ENCODE results near the gene OPCML.

The OPCML gene

GRCh38 chr11:132948252-132948651, 584.0 kb downstream of the OPCML start:
- TF ChIP-seq PATZ1 (CRISPR knock-in tag; IDR thresholded peaks at IDR 0.05; ENCODE audit: borderline replicate concordance): no peak
- no peak for ATAC-seq

GRCh38 chr11:132944569-132944944, 587.7 kb downstream of the OPCML start:
- no peak for ATAC-seq
- TF ChIP-seq ZC3H10 (CRISPR knock-in tag; IDR thresholded peaks at IDR 0.05) (no peak), ZNF565 (CRISPR knock-in tag; conservative IDR thresholded peaks at IDR 0.05; ENCODE audit: low read depth) (no peak), ARNTL (CRISPR knock-in tag; IDR thresholded peaks at IDR 0.05; ENCODE audit: borderline replicate concordance, low read depth) (no peak), ZFP3 (CRISPR knock-in tag; IDR thresholded peaks at IDR 0.05) (no peak), TSHZ2 (CRISPR knock-in tag; IDR thresholded peaks at IDR 0.05) (no peak), RARB (CRISPR knock-in tag; IDR thresholded peaks at IDR 0.05) (no peak), ZNF8 (CRISPR knock-in tag; IDR thresholded peaks at IDR 0.05) (no peak)

GRCh38 chr11:132943706-132944568, 588.4 kb downstream of the OPCML start:
- TF ChIP-seq CREB5 (CRISPR knock-in tag; IDR thresholded peaks at IDR 0.05; ENCODE audit: low read depth) (no peak), PPARA (CRISPR knock-in tag; IDR thresholded peaks at IDR 0.05; ENCODE audit: borderline replicate concordance) (no peak), ZFP30 (CRISPR knock-in tag; IDR thresholded peaks at IDR 0.05) (no peak), TCF4 (CRISPR knock-in tag; IDR thresholded peaks at IDR 0.05; ENCODE audit: borderline replicate concordance) (no peak), TOX (CRISPR knock-in tag; IDR thresholded peaks at IDR 0.05; ENCODE audit: borderline replicate concordance) (no peak), ARNTL (CRISPR knock-in tag; IDR thresholded peaks at IDR 0.05; ENCODE audit: borderline replicate concordance, low read depth) (no peak)
- ATAC-seq: no peak

- TF ChIP-seq TOX (CRISPR knock-in tag; IDR thresholded peaks at IDR 0.05; ENCODE audit: borderline replicate concordance) (no peak), ZNF8 (CRISPR knock-in tag; IDR thresholded peaks at IDR 0.05) (no peak), ZFP3 (CRISPR knock-in tag; IDR thresholded peaks at IDR 0.05) (no peak), CSRNP3 (CRISPR knock-in tag; IDR thresholded peaks at IDR 0.05) (no peak), BACH2 (CRISPR knock-in tag; IDR thresholded peaks at IDR 0.05; ENCODE audit: borderline replicate concordance) (no peak), CSDC2 (CRISPR knock-in tag; IDR thresholded peaks at IDR 0.05) (no peak)
- no peak for ATAC-seq
These were observed 589.0 kb downstream of the OPCML start for GRCh38 chr11:132943357-132943705.

- peak; percentile 39; the same call in 1 of the 3 replicates for ATAC-seq
- TF ChIP-seq ISL1 (CRISPR knock-in tag; IDR thresholded peaks at IDR 0.05) (no peak), OSR1 (CRISPR knock-in tag; IDR thresholded peaks at IDR 0.05) (no peak), CSRNP3 (CRISPR knock-in tag; IDR thresholded peaks at IDR 0.05) (no peak), TCF4 (CRISPR knock-in tag; IDR thresholded peaks at IDR 0.05; ENCODE audit: borderline replicate concordance) (no peak), PATZ1 (CRISPR knock-in tag; IDR thresholded peaks at IDR 0.05; ENCODE audit: borderline replicate concordance) (no peak), CSDC2 (CRISPR knock-in tag; IDR thresholded peaks at IDR 0.05) (no peak), RARB (CRISPR knock-in tag; IDR thresholded peaks at IDR 0.05) (no peak)
These were observed 589.5 kb downstream of the OPCML start for GRCh38 chr11:132942611-132943356.

Measured in SK-N-SH treated with all-trans-retinoic acid at 6 μM for 48 hours (cell line).